K562 (cell line): ENCODE results near the gene POU2AF3. TPM values are rescaled to one million over a fixed set of nuclear protein-coding genes. Genes with fewer than 3 reads are reported as not detected.

Source experiments
- ATAC-seq: fragments of 200-7000 bp; cut with Tn5 transposase; 3 replicates; pipeline ENCODE4 v1.9.1; 2020; ENCODE audit warnings: moderate library complexity
- BruUV-seq: library from RNA; stranded (reverse); fragments of 400-500 nt; replicated peaks from 2 replicates; lab custom pipeline; 2021; lab: Mats Ljungman, UMichigan
- CTCF ChIA-PET: fragments of 300-600 bp; formaldehyde crosslinking; extraction: SDS; loops from one replicate; lab custom pipeline; 2021; ENCODE audit warnings: low intra/inter-chr PET ratio; lab: Yijun Ruan, JAX
- POLR2A ChIA-PET: fragments of 300-600, 350-650 bp; sonication (Branson Sonifier 250); formaldehyde crosslinking; extraction: SDS; loops from one replicate; lab custom pipeline; 2021; ENCODE audit warnings: antibody characterized with exemption, inconsistent platforms; lab: Yijun Ruan, JAX
- DNase-seq, 4 experiments: peaks; one replicate each; pipeline versions ENCODE4 v3.0.0 to v3.0.0-alpha.2; 2011 to 2018; ENCODE audit warnings: low spot score in 3 of 4, mixed read lengths in 3 of 4; ENCODE audit errors: extremely low read depth in 1 of 4
- FAIRE-seq: peaks from 2 replicates; lab custom pipeline; 2011; peaks lifted over from hg19 to GRCh38; lab: Jason Lieb, UNC
- H2AFZ ChIP-seq: 2 replicates; pipeline ENCODE4 v1.6.0; 2011; ENCODE audit warnings: low read depth, low read length, control low read depth, inconsistent platforms
- H3K27ac ChIP-seq: fragments of 200-600 bp; 3 replicates; pipeline ENCODE4 v1.8.0; 2011; ENCODE audit warnings: low read depth, mild to moderate bottlenecking, control low read depth, inconsistent platforms, low read length, moderate library complexity, mixed read lengths; ENCODE audit errors: extremely low read depth
- H3K27me3 ChIP-seq, 2 experiments: fragments of 300-600 bp in 1 of 2; 2 replicates in 1 of 2; 3 replicates in 1 of 2; pipeline versions ENCODE4 v1.6.0 to v1.8.0; 2011; ENCODE audit warnings: inconsistent platforms in 2 of 2, low read length in 2 of 2, mild to moderate bottlenecking in 1 of 2, mixed read lengths in 1 of 2, moderate library complexity in 1 of 2; ENCODE audit not compliant: control insufficient read depth in 2 of 2, insufficient read depth in 2 of 2
- H3K36me3 ChIP-seq: fragments of 300-600 bp; 3 replicates; pipeline ENCODE4 v1.8.0; 2011; ENCODE audit warnings: mild to moderate bottlenecking, low read length, inconsistent platforms; ENCODE audit not compliant: control insufficient read depth, insufficient read depth
- H3K4me1 ChIP-seq, 2 experiments: fragments of 200-600 bp in 1 of 2; replicated peaks in 1 of 2; 2 replicates in 1 of 2; 3 replicates in 1 of 2; pipeline versions ENCODE4 v1.5.1 to v1.8.0; 2011; ENCODE audit warnings: inconsistent platforms in 2 of 2, low read length in 2 of 2, mild to moderate bottlenecking in 1 of 2, mixed read lengths in 1 of 2, moderate library complexity in 1 of 2; ENCODE audit not compliant: control insufficient read depth in 2 of 2, insufficient read depth in 2 of 2
- H3K4me2 ChIP-seq: 2 replicates; pipeline ENCODE4 v1.6.1; 2011; ENCODE audit warnings: low read length, control low read depth, inconsistent platforms, mixed read lengths; ENCODE audit not compliant: insufficient read depth
- H3K4me3 ChIP-seq: fragments of 200-600 bp; sonication (generic), shearing (Covaris generic); 2 replicates; pipeline ENCODE4 v1.5.1; 2016; ENCODE audit warnings: control low read depth, inconsistent platforms
- H3K79me2 ChIP-seq: fragments of 200-600 bp; 3 replicates; pipeline ENCODE4 v1.8.0; 2011; ENCODE audit warnings: low read length, inconsistent platforms; ENCODE audit not compliant: control insufficient read depth, insufficient read depth
- H3K9ac ChIP-seq, 2 experiments: 2 replicates each; pipeline versions ENCODE4 v1.6.0 to v1.6.1; 2011; ENCODE audit warnings: low read depth in 2 of 2, low read length in 2 of 2, control low read depth in 1 of 2, inconsistent platforms in 1 of 2, mild to moderate bottlenecking in 1 of 2, mixed read lengths in 1 of 2; ENCODE audit not compliant: insufficient read depth in 1 of 2
- H3K9me1 ChIP-seq: one replicate; pipeline ENCODE4 v1.6.0; 2011; ENCODE audit warnings: inconsistent platforms, mild to moderate bottlenecking, low read length, moderate library complexity; ENCODE audit not compliant: control insufficient read depth, insufficient read depth
- H3K9me3 ChIP-seq: replicated peaks from 2 replicates; pipeline ENCODE4 v1.5.1; 2011; ENCODE audit warnings: low read depth, low read length, inconsistent platforms; ENCODE audit not compliant: control insufficient read depth, insufficient read depth
- H4K20me1 ChIP-seq: replicated peaks from 2 replicates; pipeline ENCODE4 v1.6.1; 2011; ENCODE audit warnings: low read length, inconsistent platforms, mixed read lengths; ENCODE audit not compliant: control insufficient read depth, insufficient read depth
- GATA2 ChIP-seq: sonication (generic); formaldehyde crosslinking; IDR thresholded peaks from 2 replicates; pipeline ENCODE4 v1.4.0; 2020; ENCODE audit warnings: mild to moderate bottlenecking, missing genetic modification reagents
- OTX1 ChIP-seq: fragments of 450-650 bp; formaldehyde crosslinking; IDR thresholded peaks from 2 replicates; pipeline ENCODE4 v1.4.0; 2022; ENCODE audit warnings: mild to moderate bottlenecking
- ZNF124 ChIP-seq: sonication (generic); formaldehyde crosslinking; IDR thresholded peaks from 2 replicates; pipeline ENCODE4 v1.8.1; 2022; ENCODE audit warnings: missing genetic modification reagents
- WGBS: fragments of 100-300 bp; shearing (Covaris generic); methylation state at CpG from one replicate; pipeline ENCODE4 v1.1.6; 2016; ENCODE audit warnings: low coverage, mixed read lengths; ENCODE audit not compliant: insufficient coverage; ENCODE audit errors: missing lambda C conversion rate; 5-methylcytosine and 5-hydroxymethylcytosine counted together
- in situ Hi-C: fragments of 300-500 bp; cut with MboI; formaldehyde crosslinking; loops from 4 replicates; pipeline ENCODE4 v1.15.0; 2018; ENCODE audit warnings: inconsistent platforms, mixed read lengths
- intact Hi-C: fragments of 100-400 bp; cut with micrococcal nuclease; formaldehyde crosslinking; loops from 2 replicates; pipeline ENCODE4 v1.14.2; 2022
- polyA plus RNA-seq, 8 experiments: library from polyadenylated mRNA; depleted of rRNA in 4 of 8; stranded (reverse) in 5 of 8; unstranded in 3 of 8; fragments of >200 nt; fragmentation: Nextera tagmentation in 2 of 8; fragmentation: Illumina TruSeq in 1 of 8; extraction: Ambion mirVana in 2 of 8; extraction: Trizol in 1 of 8; gene quantifications; 2 replicates each; pipeline versions ENCODE4 v1.2.1 to v1.2.3, GENCODE V29; 2011 to 2014; ENCODE audit warnings: inconsistent platforms in 1 of 8, missing spikeins in 1 of 8
- total RNA-seq, 7 experiments: library from RNA; depleted of rRNA in 6 of 7; stranded (reverse); fragments of >200 nt in 6 of 7; fragmentation: Illumina TruSeq in 2 of 7; extraction: Trizol in 2 of 7; gene quantifications; 2 replicates each; pipeline versions ENCODE4 v1.2.1 to v1.2.3, GENCODE V29; 2011 to 2021; ENCODE audit warnings: low replicate concordance in 1 of 7
- TF ChIP-seq, protein P1 (sequence below): sonication (generic); formaldehyde crosslinking; IDR thresholded peaks from 2 replicates; pipeline ENCODE4 v1.8.0; 2022; ENCODE audit warnings: mild to moderate bottlenecking, low read depth, missing genetic modification reagents

POU2AF3 gene
- total and polyA plus RNA-seq, 9 of the 15 experiments (the other 6 are each of a cell fraction or from before 2014, with no cell fraction given): not detected

DNA sequence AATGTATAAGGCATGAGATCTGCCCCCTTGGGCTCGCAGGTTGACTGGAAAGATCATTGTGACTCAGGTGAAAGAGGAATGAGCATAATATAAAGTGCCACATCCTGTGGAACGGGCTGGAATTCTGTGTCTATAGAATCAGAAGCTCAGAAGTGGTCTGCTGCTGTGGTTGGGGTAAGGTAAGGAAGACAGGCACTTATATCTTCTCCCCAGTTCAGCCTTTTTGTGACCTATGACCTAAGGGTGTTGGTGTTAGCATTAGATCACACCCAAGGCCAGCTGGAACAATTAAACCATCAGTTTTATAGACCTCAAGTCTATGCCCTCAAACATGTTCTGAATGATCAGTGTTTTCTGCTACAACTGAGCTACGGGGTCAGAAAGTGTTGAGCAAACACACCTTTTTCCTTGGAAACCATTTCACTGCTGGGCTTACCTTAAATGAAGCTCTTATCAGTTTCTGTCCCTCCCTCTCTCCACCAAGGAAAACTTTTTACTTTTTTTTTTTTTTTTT lies 15.7 kb upstream of the POU2AF3 start (continued):
- TF ChIP-seq, protein P1, sequence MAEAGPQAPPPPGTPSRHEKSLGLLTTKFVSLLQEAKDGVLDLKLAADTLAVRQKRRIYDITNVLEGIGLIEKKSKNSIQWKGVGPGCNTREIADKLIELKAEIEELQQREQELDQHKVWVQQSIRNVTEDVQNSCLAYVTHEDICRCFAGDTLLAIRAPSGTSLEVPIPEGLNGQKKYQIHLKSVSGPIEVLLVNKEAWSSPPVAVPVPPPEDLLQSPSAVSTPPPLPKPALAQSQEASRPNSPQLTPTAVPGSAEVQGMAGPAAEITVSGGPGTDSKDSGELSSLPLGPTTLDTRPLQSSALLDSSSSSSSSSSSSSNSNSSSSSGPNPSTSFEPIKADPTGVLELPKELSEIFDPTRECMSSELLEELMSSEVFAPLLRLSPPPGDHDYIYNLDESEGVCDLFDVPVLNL (CRISPR knock-in tag): no peak
- no peak for TF ChIP-seq GATA2

DNA sequence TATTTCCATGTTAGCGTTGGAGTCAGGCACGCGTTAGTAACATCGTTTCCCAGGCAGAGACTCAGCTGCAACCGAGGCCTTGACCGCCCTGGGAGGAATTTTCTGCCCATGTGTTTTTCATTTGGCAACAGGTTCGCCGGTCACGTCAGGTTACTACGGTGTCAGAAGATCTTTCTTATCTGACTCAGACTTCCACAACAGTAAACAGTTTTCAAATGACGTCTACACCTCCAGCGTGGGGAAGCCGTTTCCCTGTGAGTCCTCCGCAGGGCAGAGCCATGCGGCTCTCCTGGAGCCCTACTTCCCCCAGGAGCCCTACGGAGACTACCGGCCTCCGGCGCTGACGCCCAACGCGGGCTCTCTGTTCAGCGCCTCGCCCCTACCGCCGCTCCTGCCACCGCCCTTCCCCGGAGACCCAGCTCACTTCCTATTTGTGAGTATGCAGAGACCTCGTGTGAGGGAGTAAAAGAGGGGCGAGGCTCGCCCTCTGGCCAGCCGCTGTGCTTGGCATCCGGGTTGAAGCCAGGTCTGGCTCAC lies 14.3 kb upstream of the POU2AF3 start:
- Histone ChIP-seq H3K4me3 (no peak overlapping the region), H3K27ac (no peak overlapping the region), H2AFZ (no peak overlapping the region), H3K79me2 (no peaks in the 10 kb centered on the region), H3K36me3 (no peaks in the 10 kb centered on the region), H3K4me2 (no peak overlapping the region), H3K27me3 (peaks cover 0 to 20% of the 10 kb centered on the region in 2 experiments; a peak in 3 of 5 replicates), H3K9me3 (no peaks in the 10 kb centered on the region), H4K20me1 (no peaks in the 10 kb centered on the region), H3K9ac (peak overlapping the region in 1 of 2 experiments; percentile 27; a peak in 1 of 4 replicates), H3K9me1 (no peaks in the 10 kb centered on the region), H3K4me1 (peaks cover 0 to 3% of the 10 kb centered on the region in 2 experiments; a peak in 1 of 5 replicates)
- intact Hi-C loops (loop anchor here (1.0 kb wide), 2 partner anchors 139 to 162 kb away; no protein-coding TSS in a partner anchor), in situ Hi-C loops (loop anchor here (10.0 kb wide), 1 partner anchor 161 kb away; no protein-coding TSS in a partner anchor)
- no TSS peak for BruUV-seq
- ChIA-PET POLR2A (no interaction called here), CTCF (interaction anchor here (0.6 to 3.5 kb wide), 3 partner anchors 20 to 162 kb away, joined by 3 to 16 read pairs (median 15); no protein-coding TSS in a partner anchor)
- TF ChIP-seq OTX1: no peak
- no peak for TF ChIP-seq ZNF124 (CRISPR knock-in tag)
- DNase-seq (no peak), FAIRE-seq (no peak), ATAC-seq (peak; percentile 62)
- 7% methylated on average over 33 of the region's 33 CpGs for WGBS
